Cardiac muscle cell (in vitro differentiated cells and primary cell): Measurements from ENCODE around the gene FTO. TPM values are rescaled to one million over a fixed set of nuclear protein-coding genes. Genes with fewer than 3 reads are reported as not detected.
A peak's percentile ranks its signal among the peaks of the same experiment; 100 is the strongest.

Experiments used
- DNase-seq, 2 donors: peaks; one replicate each; pipeline versions ENCODE4 v3.0.0 to v3.0.0-alpha.2; 2010 to 2017; ENCODE audit warnings: low read depth in 1 of 2, low spot score in 1 of 2
- H3K27ac ChIP-seq: fragments of 200-600 bp; sonication (generic); 2 replicates; pipeline ENCODE4 v1.5.1; 2016
- H3K27me3 ChIP-seq: fragments of 200-600 bp; sonication (generic); 2 replicates; pipeline ENCODE4 v1.6.0; 2016; ENCODE audit warnings: control low read depth
- H3K36me3 ChIP-seq: fragments of 200-600 bp; sonication (generic); 2 replicates; pipeline ENCODE4 v1.5.1; 2016; ENCODE audit warnings: control low read depth
- H3K4me1 ChIP-seq: fragments of 200-600 bp; sonication (generic); 2 replicates; pipeline ENCODE4 v1.8.1; 2017; ENCODE audit warnings: low read depth, mild to moderate bottlenecking, mixed run types
- H3K4me3 ChIP-seq: fragments of 200-600 bp; sonication (generic); 2 replicates; pipeline ENCODE4 v1.5.1; 2016; ENCODE audit warnings: mild to moderate bottlenecking
- H3K9me3 ChIP-seq: fragments of 200-600 bp; sonication (generic); 2 replicates; pipeline ENCODE4 v1.5.1; 2017; ENCODE audit warnings: low read depth, mild to moderate bottlenecking, control low read depth
- polyA plus RNA-seq: library from polyadenylated mRNA; unstranded; fragments of >200 nt; fragmentation: Nextera tagmentation; extraction: Ambion mirVana; gene quantifications from 2 replicates; pipeline ENCODE4 v1.2.1, GENCODE V29; 2016
- total RNA-seq: library from RNA; depleted of rRNA; stranded (reverse); fragments of >200 nt; gene quantifications from 2 replicates; pipeline ENCODE4 v1.2.3, GENCODE V29; 2016
- TF ChIP-seq, protein P1 (sequence below): IDR thresholded peaks from 2 replicates; pipeline ENCODE4 v1.5.1; 2012; ENCODE audit warnings: low read depth, mild to moderate bottlenecking, low read length

The FTO gene
- total and polyA plus RNA-seq, 2 experiments from 2014 or later: 77.7 to 93.8 TPM

GRCh38 chr16:53896722-53897121, 192.8 kb downstream of the FTO start:
- DNase-seq: peak in 1 of 2 donors; percentile 63
- H3K27ac ChIP-seq: no peak overlapping the region
- no peaks in the 10 kb centered on the region for H3K36me3 ChIP-seq
- TF ChIP-seq, protein P1, sequence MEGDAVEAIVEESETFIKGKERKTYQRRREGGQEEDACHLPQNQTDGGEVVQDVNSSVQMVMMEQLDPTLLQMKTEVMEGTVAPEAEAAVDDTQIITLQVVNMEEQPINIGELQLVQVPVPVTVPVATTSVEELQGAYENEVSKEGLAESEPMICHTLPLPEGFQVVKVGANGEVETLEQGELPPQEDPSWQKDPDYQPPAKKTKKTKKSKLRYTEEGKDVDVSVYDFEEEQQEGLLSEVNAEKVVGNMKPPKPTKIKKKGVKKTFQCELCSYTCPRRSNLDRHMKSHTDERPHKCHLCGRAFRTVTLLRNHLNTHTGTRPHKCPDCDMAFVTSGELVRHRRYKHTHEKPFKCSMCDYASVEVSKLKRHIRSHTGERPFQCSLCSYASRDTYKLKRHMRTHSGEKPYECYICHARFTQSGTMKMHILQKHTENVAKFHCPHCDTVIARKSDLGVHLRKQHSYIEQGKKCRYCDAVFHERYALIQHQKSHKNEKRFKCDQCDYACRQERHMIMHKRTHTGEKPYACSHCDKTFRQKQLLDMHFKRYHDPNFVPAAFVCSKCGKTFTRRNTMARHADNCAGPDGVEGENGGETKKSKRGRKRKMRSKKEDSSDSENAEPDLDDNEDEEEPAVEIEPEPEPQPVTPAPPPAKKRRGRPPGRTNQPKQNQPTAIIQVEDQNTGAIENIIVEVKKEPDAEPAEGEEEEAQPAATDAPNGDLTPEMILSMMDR: no peak
- no peaks in the 10 kb centered on the region for H3K9me3 ChIP-seq
- H3K4me3 ChIP-seq: no peak overlapping the region
- peaks cover 55% of the 10 kb centered on the region for H3K4me1 ChIP-seq
- H3K27me3 ChIP-seq: no peaks in the 10 kb centered on the region

- H3K27me3 ChIP-seq: no peaks in the 10 kb centered on the region
- H3K36me3 ChIP-seq: no peaks in the 10 kb centered on the region
- no peak overlapping the region for H3K4me3 ChIP-seq
- peak in 1 of 2 donors; percentile 37 for DNase-seq
- no peaks in the 10 kb centered on the region for H3K9me3 ChIP-seq
- H3K4me1 ChIP-seq: peaks cover 44% of the 10 kb centered on the region
- TF ChIP-seq, protein P1: no peak
- H3K27ac ChIP-seq: no peak overlapping the region
Measured at GRCh38 chr16:53898993-53899392, 195.0 kb downstream of the FTO start.

DNA sequence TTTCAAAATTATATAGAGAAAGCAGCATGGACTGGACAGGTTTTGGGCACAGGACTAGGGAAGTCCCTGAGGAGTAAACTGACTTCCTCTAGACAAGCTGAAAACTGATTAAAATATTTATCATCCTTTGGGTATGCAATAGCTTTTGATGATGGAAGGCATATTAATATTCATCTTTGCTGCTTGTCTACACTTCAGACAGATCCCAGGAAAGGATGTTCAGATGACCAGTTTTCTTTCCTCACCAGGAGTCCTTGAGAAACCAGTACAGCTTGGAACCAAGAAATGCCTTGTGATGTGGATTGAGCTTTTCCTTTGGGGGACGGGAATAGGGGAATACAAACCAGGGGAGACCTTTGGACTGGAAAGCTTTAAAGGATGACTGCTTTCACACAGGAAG, 195.5 kb downstream of the FTO start:
- H3K4me1 ChIP-seq: peaks cover 45% of the 10 kb centered on the region
- H3K36me3 ChIP-seq: no peaks in the 10 kb centered on the region
- H3K27ac ChIP-seq: no peak overlapping the region
- TF ChIP-seq, protein P1: no peak
- H3K9me3 ChIP-seq: no peaks in the 10 kb centered on the region
- H3K27me3 ChIP-seq: no peaks in the 10 kb centered on the region
- H3K4me3 ChIP-seq: no peak overlapping the region
- peak in 1 of 2 donors; percentile 33 for DNase-seq

- H3K9me3 ChIP-seq: no peaks in the 10 kb centered on the region
- no peaks in the 10 kb centered on the region for H3K27me3 ChIP-seq
- H3K4me1 ChIP-seq: peaks cover 45% of the 10 kb centered on the region
- peak overlapping the region; percentile 67 for H3K27ac ChIP-seq
- TF ChIP-seq, protein P1: no peak
- DNase-seq: no peak
- no peaks in the 10 kb centered on the region for H3K36me3 ChIP-seq
- H3K4me3 ChIP-seq: no peak overlapping the region
Measured at GRCh38 chr16:53900667-53901066, 196.7 kb downstream of the FTO start.

- Histone ChIP-seq H3K27me3 (no peaks in the 10 kb centered on the region), H3K4me3 (no peak overlapping the region), H3K9me3 (no peaks in the 10 kb centered on the region), H3K4me1 (peaks cover 42% of the 10 kb centered on the region), H3K27ac (peak overlapping the region; percentile 67), H3K36me3 (no peaks in the 10 kb centered on the region)
- TF ChIP-seq, protein P1: no peak
- no peak for DNase-seq
Measured at GRCh38 chr16:53901408-53901807, 197.5 kb downstream of the FTO start.

DNA sequence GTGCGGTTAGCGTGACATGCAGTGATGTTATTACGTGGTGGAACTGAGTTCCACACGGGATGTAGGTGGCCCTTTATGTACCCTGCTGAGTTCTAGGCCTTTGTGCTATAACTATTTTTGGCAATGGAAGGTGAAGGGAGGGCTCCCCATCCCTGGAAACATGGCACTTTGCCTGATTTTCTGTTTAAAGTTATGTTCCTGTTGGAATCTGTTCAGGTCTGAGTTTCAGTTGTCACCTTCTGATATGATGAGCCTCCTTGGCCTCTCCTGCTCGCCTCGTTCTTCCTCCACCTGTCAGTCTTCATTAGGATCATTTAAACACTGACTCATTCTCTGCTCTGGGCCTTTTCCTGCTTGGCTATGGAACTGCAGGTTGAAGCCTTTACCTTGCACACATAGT, 200.6 kb downstream of the FTO start:
- no peaks in the 10 kb centered on the region for H3K9me3 ChIP-seq
- no peaks in the 10 kb centered on the region for H3K36me3 ChIP-seq
- TF ChIP-seq, protein P1: no peak
- H3K27ac ChIP-seq: peak overlapping the region; percentile 92
- H3K27me3 ChIP-seq: no peaks in the 10 kb centered on the region
- no peak overlapping the region for H3K4me3 ChIP-seq
- DNase-seq: no peak
- peaks cover 41% of the 10 kb centered on the region for H3K4me1 ChIP-seq
